GM18499 (cell line): ENCODE measurements around the gene TIGD7.
"Not testable (repeated sequence)": the region's sequence is repeated elsewhere in the genome, so short reads cannot be mapped to it uniquely, and the experiment has no call there.

Experiments used
- ATAC-seq: cut with Tn5 transposase; IDR thresholded peaks from one replicate; pipeline ENCODE4 v1.9.1; 2021; ENCODE audit warnings: moderate number of reproducible peaks; ENCODE audit not compliant: insufficient read depth, unreplicated experiment

TIGD7 gene

DNA sequence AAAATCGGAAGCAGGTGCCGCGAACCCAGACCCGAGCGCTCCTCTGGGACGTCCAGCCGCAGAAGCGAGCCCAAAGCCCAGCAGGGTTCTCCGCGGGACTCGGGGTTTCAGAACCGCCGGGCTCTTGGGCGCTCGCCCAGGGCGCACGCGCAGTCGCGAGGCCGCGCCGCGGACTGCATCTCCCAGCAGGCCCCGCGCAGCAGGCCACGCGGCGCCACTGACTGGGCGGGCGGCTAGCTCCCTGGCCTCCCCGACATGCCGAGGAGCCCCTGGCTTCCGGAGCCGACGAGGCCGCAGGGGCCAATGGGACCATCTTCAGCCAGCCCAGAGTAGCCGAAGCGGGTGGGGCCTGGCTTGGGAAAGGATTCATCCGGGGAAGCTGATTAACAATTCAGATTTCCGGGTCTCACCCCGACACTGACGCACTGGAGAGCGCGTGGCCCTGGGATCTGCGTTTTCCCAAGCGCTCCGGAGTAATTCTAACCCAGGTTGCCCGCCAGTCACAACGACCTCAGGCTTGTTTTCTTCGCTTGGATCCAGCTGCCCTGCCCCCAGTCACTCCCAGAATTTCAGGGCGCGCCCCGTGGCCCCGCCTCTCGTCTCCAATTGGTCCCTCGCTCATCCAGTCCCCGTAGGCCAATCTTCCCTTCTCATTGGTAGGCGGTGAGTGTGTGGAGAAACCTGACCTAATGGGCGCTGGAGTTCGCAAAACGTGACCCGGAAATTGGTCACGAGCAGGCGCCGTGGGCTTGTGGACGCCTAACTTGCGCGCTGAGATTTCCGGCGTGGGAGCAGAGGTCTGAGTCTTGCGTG is 22.3 kb downstream of the TIGD7 start, which contains the start of gene ZNF263:
TSS of gene ZNF263 (plus strand) at position 762 of the 813 bp plus-strand sequence. CDS start 328 bp downstream, outside the sequence.
- ATAC-seq, result no peak

DNA sequence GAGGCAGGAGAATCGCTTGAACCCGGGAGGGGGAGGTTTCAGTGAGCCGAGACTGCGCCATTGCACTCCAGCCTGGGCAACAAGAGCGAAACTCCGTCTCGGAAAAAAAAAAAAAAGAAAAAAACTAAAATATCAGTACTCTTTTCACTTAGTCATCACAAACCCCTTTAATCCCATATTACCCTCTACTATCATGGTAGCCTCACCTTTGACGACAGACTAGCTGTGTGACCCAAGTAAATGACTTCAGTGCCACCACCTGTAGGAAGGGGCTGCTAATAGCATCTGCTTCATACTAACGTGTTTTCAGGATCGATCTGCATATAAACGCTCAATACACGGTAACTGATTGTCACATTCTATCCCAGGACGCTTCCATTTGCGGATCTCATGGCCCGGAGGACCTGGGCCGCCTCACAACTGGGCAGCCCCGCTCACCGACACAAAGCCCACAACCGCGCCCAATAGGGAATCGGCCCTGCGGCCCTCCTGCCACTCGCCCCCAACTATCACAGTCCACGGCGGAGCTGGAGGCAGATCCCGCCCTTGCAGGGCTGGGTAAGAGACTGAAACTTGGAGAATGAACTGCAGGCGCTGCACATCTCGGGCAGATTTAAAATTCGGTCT is 23.0 kb downstream of the TIGD7 start:
- ATAC-seq, result no peak

DNA sequence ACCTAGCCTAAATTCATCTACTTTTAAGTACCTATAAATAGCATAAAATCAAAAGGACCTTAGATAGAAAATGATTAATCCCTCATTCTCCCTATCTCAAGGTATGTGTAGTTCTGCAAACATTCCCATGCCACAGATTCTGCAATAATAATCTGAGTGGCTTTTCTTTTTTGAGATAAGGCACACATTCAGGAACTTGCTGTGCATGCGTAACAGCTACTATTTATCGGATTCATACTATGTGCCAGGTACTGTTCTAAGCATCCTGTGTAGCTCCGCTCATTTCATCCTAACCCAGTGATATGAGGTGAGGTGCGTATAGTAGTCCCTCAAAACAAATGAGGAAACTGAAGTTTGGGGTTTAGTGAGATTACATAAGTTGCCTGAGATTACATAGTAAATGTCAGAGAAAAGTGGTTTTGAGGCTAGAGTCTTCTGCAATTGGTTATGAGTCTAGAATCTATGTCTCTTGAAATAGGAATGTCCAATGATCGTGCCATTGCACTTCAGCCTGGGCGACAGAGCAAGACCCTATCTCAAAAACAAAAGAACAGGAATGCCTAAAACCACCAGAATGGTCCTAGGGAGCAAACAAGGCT is 23.9 kb downstream of the TIGD7 start:
- ATAC-seq, result no peak

DNA sequence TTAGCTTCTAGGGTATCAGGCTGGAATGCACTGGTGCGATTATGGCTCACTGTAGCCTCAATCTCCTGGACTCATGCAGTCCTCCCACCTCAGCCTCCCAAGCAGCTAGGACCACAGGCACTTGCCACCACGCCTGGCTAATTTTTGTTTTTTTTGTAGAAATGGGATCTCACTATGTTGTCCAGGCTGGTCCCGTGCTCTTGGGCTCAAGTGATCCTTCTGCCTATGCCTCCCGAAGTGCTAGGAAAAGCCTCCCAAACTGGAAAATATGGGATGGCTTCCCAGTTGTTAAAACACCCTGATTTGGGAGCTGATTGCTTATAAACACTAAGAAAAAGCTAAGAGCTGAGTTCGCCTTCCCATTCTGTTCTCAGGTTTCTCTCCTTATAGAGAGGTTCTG is 28.6 kb downstream of the TIGD7 start:
- no peak for ATAC-seq

DNA sequence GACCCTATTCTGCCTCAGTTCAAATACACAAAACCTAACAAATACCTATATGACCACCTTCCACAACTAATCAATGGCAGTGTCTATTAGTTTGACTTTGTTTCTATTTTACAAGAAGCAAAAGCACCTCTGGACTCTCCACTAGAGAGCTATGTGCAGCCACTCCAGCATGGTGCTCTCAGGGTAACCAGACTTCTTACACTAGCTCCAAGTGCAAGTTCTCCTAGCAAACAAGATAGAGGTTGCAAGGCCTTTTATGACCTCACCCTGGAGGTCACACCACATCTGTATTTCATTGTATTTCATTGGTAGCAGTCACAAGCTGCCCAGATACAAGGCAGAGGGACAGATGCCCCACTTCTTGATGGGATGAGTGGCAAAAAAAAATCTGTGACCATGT is 30.3 kb downstream of the TIGD7 start:
- no peak for ATAC-seq

DNA sequence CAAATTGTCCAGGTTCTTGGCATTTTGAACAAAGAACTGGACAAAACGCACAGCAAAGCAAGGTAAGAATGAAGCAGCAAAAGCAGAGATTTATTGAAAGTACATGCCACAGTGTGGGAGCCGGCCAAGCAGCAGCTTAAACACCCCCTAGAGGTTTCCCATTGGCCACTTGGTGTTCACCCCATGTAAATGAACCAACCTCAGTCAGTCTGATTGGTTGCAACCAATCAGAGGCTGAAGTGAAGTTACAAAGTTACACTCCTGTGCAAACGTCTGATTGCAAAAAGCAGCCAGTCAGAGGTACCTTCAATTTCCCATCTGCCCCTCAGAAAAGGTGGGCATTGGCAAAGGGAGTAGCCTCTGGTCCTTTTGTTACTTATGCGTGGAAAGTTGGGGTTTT is 30.7 kb downstream of the TIGD7 start:
- no peak for ATAC-seq

DNA sequence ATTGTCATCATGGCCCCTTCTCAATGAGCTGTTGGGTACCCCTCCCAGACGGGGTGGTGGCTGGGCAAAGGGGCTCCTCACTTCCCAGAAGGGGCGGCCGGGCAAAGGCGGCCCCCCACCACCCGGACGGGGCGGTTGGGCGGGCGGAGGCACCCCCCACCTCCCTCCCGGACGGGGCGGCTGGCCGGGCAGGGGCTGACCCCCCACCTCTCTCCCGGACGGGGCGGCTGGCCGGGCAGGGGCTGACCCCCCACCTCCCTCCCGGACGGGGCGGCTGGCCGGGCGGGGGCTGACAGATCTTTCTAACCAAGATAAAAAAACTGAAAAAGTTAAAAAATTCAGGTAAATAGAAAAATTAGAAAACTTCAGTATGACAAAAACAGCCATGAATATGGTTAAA is 33.9 kb downstream of the TIGD7 start:
- not testable (repeated sequence) for ATAC-seq

DNA sequence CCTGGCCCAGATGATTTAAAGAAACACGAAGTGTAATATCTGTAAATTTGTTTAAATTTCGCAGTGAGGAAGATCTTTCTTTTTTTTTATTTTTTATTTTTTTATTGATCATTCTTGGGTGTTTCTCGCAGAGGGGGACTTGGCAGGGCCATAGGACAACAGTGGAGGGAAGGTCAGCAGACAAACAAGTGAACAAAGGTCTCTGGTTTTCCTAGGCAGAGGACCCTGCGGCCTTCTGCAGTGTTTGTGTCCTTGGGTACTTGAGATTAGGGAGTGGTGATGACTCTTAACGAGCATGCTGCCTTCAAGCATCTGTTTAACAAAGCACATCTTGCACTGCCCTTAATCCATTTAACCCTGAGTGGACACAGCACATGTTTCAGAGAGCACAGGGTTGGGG is 34.5 kb downstream of the TIGD7 start:
- not testable (repeated sequence) for ATAC-seq

DNA sequence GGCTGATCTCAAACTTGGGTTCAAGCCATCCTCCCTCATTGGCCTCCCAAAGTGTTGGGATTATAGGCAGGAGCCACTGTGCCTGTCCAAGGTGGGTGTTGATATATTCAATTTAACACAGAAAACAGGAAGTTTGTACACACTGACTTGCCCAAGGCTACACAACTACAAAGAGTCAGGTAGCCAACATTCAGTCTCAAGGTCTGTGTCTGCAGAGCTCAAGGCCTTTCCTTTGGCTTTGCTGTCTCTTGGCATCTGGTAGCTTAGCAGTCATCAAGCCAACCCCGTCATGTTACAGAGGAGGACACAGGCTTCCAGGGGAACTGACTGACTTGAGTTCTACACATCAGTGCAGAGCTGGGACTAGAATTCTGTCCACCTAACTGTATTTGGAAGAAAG is 36.9 kb downstream of the TIGD7 start:
- ATAC-seq, result no peak

DNA sequence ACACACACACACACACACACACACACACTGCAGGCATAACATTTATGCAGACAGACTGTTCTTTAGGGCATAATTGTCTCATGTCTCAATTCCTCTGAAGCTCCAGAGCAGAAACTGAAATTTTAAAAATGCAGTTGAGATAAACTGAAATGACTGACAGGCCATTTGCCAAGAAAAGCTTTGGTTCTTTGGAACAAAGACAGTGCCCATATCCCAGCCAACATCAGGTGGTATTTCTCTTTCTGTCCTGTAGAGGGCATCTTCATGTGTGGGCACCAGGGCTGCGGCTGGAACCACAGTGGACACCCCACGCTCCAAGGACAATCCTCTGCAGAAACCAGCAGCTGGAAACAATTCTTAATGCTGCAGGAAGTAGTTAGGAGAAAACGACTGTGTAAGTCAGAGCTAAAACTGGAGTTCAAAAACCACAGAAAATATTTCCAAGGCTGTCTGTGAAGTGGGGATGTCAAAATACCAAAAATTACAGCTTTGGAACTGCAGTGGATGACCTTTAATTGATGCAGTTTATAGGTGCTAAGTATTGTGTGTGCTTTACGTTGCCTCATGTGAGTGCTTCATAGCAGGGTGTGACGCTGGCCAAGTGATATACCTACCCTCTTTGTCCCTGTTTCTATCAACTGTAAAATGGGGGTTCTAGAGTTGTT is 38.2 kb downstream of the TIGD7 start:
- ATAC-seq, result no peak

DNA sequence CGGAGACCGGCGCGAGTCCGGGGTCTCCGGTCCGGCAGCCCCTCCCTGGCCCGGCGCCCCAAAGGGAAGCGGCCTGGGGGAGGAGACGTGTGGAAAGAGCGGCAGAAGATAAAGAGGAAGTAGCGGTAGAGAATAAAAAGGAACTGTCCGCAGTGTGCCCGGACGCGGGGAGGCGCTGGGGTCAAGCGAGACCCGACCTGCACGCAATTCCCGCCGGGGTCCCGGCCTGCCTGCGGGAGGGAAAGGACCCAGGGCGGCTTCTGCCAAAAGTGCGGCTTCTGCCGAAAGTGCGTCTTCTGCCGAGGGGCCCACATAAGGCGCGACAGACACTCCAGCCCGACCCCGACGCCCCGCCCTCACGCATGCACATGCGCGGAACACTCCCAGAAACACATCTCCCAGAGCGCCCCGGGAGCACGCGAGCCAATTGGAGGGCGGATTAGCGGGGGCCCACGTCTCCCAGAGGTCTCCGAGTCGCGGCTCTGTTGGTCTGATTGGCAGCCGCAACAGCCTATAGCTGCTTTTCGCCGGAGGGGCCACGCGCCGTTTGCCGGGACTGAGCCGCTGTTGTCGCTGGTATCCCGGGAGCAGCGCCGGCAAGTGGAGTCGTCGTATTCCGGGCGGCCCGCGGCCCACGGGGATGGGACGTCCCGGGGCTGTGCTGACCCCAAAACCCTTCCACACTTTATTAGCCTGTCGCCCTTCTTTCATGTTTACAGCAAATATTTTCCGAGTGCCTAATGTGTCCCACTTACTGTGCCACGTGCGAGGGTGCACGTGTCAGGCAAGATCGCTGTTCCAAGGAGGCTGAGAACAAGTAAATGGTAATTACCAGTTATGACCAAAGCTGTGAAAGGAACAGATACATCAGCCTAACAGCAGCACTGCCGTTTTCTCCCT is 40.8 kb downstream of the TIGD7 start:
- ATAC-seq, result peak; percentile 60

DNA sequence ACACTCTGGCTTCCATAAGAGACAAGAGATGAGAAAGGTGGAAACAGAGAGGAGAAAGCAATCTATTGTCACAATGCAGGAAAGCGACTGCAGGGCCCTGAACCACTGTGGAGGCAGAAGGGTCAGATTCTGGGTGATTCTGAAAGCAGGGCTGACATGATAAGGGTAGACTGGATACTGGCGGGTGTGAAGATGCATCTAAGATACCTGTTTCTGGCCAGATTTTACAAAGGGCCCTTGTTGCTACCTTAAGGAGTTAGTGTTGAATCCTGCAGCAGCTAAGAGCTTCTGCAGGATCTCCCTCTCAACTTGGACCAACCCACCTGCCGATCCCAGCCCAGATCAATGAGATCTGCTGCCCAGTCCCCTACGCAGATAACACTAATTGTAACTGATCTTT is 42.7 kb downstream of the TIGD7 start:
- ATAC-seq, result no peak

DNA sequence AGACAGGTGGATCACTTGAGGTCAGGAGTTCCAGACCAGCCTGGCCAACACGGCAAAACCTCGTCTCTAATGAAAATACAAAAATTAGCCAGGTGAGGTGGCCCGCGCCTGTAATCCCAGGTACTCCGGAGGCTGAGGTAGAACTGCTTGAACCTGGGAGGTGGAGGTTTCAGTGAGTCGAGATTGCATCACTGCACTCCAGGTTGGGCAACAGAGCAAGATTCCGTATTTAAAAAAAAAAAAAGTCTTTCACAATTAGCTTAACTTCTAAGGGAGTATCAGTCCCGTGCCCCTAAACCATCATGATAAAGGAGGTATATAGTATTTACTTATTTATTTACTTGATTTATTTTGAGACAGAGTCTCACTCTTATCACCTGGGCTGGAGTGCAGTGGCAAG is 45.4 kb downstream of the TIGD7 start:
- ATAC-seq, result no peak

DNA sequence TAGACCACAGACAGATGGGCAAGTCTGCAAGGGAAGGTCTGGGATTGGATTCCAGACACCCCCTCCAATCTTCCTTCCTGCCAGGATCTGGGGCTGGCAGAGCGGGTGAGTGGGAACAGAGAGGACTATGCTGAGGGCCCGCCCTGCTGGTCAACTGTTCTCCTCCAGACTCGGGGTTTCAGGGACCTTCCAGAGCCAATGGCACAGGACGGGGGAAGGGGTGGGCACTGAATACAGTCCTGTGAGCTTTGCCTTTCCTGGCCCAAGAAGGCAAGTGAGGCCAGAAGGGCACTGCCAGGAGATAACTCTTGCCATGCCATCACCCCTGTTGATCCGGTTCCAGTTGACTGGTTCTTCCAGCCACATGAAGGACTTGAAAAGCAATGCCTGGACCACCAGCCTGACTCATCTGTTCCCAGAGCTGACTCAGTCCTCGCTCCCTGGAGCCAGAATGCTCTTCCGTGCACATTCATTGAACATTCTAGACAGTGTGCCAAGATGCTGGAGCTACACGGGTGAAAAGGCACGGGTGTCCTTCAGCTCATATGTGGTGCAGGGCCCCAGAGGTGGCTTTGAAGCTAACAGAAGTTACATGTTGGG is 48.3 kb downstream of the TIGD7 start:
- ATAC-seq, result no peak

DNA sequence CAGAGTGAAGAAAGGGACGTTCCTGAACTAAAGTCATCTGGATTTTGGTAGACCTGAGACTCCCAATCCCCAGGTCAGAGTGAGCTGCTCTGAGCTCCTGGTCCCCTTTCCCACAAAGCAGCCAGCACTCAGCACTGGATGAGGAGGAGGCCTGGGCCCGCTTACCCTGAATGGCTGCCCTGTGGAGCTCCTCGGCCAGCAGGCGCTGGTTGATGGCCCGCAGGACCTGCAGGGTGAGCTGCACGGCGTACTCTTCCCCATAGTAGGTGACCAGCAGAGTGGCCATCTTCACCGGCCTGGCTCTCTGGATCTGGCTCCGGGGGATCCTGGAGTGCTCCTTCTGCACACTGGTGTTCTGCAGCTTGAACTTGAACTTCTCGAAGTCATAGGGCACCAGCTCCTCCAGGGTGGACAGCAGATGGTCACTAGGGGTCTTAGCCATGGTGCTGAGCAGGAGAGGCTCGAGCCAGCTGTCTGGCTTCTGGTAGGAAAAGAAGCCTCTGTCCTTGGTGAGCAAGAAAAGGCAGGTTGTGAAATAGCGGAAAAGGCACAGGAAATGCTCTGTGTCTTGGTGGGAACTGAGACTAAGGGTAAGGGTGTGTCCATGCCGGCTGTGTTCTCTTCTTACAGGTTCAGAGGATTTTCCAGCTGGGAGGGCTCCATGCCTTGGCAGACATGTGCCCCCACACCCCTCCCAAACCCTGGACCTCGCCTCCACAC is 48.9 kb downstream of the TIGD7 start, which contains the start of gene MEFV:
TSS of gene MEFV (minus strand) at position 488 of the 720 bp plus-strand sequence. CDS start at position 442, 46 bp downstream.
- no peak for ATAC-seq

DNA sequence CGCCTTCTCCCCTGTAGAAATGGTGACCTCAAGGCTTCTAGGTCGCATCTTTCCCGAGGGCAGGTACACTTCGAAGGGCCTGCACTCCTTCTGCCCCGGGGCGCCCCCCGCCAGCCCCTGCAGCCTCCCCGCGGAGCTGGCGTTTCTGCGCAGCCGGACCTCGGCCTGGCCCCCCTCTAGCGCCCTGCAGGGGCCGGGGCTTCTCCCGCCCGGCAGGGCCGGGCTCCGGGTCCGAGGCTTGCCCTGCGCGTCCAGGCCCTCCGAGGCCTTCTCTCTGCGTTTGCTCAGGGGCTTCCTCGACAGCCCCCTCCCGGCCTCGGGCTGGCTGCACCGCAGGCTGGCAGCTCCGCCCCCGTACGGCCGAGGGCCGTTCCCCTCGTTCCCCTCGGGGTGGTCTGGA is 50.9 kb downstream of the TIGD7 start:
- ATAC-seq, result no peak

DNA sequence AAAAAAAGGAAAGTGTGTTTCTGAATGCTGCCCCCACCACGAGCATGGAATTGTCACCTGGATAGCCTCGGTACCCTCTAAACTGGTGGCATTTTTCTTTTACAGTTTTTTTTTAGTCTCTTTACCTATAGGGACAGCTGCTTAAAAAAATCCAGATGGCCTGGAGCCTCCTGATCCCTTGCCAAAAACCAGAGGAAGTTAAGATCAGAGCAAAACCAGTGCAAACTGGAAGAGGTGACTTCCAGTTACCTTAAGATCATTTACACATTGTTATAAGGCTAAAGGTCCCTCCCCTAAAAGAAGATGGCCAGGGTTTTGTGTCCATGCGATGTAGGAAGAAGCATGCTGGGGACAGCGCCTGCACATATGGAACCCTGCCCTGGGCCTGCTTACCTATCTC is 52.3 kb downstream of the TIGD7 start:
- ATAC-seq, result no peak

DNA sequence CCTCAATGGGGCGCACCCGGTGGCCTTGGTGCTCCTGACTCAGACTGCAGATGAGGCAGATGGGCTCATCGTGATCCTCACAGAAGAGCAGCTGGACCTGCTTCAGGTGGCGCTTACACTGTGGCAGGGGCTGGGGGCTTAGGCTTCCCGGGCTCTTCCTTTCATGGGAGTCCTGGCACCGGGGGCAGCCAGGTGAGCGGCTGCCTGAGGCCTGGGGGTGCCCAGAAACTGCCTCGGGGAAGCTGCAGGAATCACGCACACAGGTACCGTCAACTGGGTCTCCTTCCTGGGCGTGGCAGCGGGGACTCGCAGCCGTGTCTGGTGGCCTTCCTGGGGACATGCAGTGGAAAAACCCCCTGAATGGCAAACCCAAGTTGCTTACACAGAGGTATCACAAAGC is 55.8 kb downstream of the TIGD7 start:
- ATAC-seq, result no peak

DNA sequence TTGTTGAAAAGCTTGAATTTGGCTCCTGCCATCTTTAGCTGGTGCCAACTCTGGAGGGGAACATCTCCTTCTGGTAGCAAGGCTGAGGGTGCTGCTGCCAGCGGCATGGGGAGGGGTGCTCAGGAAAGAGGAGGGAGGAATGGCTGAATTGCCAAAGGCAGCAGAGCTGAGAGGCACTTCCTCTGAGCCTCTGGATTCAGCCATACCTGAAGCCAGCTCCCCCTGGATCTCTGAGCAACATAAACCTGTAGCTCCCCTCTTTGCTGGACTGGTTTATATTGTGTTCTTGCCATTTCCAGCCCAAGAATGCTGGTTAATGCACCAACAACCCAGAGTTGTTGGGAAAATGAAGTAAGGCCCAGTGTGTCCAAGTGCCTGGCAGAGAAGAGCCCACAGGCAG is 56.2 kb downstream of the TIGD7 start:
- ATAC-seq, result no peak
